Measurements from ENCODE around the gene ERO1B.

The ERO1B gene

DNA sequence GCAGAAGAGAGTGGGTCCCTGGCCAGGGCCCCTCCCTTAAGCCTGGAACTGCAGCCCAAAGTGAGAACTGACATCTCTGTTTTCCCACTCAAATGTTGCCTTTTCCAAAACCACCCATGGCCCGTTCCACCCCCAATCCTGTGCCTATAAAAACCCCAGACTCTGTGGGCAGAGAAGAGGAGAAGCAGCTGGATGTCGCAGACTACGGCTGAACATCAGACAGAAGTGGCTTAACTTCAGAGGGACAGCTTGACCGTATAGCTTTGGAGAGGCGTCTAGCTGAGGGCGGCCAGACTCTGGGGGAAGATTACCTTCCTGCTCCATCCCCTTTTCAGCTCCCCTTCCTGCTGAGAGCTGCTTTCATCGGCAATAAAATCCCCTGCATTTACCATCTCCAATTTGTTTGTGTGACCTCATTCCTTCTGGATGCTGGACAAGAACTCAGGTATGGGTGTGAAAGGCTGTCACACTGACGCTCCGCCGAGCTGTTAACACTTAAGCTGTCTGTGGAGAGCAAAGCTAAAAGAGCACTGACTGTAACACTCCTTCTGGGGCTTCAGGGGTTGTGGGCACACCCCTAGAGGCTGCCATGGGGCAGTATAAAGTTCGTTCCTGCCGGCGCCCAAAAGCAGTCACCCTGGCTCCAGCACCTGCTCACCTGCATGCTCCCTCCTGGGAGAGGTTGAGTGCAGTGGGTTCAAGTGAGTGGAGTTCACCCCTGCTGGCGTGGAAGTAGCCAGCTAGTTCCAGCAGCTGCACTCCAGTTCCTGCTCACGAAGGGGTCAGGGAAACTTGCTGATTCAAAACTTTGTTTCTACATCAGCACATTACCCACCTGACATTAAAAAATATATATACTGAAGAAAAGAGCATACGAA, 19.6 kb upstream of the ERO1B start:
- no peak for DNase-seq (ENCODE audit: low read depth, low spot score)

DNA sequence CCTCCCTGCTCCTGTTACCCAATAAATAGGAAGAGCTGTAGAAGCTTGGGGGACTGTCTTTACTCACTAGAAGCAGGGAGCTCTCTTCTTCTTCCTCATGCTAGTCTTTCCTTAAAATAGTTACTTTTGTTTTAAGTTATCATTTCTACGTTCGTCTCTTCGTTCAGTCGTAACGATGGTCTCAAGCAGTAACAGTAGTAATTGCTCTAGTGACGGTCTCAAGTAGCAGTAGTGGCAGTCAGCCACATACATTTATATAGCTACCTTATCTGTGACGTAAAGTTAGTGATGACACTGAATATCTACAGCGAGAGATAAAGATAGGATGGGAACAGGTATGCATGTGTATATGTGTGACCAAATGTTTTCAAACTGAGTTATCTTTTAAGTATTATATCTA, 15.4 kb upstream of the ERO1B start:
- DNase-seq (ENCODE audit: low read depth, low spot score) = no peak

DNA sequence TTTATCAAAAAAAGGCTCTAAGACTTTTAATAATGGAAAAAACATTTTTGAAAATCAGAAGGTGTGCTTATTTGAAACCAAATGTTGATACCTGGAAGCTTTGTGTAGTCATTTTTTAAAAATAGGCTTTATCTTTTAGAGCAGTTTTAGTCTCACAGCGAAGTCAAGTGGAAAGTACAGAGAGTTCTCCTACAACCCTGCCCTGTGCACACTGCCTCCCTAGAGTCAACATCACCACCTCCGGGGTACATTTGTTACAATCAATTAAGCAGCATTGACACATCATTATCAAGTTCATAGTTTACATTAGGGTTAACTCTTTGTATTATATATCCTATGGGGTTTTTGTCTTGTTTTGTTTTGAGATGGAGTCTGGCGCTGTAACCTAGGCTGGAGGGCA, 10.7 kb upstream of the ERO1B start:
- DNase-seq (ENCODE audit: low read depth, low spot score) = no peak

DNA sequence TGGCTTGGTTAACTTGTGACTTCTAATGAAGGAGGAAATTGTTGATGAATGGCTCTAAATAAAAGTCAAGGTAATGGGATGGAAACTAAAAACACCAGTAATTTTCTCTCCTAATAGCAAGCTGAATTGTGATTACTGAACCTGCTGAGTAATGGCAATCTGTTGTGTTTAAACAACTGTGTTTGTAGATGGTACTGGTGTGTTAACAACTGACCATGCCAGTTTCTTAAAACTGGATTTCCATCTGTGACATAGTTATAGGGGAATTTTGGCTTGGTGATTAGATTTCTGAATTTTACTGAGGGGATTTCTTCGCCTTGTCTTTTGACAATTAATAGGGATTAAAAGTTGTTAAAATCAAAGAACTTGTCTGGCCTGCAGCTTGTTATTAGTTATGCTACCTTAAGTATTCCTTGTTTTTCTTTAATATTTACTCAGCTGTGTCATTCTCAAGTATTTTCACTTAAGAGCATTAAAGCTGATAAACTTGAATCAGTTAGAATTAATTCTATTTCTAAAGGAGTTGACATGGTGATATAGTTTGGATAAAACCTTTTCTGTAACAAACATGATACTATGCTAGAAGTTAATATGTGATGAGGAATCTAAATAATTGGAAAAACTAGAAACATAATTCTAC, 7.9 kb upstream of the ERO1B start:
- no peak for DNase-seq (ENCODE audit: low read depth, low spot score)

DNA sequence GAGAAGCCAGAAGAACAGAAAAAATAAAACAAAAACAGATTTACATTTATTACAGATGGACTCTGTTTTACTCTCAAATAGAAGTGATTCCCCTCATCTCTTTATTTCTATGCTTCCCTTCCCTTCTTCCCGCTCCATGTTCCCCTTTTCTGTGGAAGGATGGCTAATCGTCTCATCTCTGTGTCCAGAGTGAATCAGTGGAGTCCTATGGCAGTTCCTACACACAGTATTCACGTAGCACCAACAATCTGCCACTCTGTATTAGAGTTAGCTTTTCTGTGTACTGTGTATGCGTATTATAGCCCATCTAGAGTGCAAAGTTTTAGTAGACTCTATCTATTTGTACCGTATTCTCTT, 6.8 kb upstream of the ERO1B start:
- no peak for DNase-seq (ENCODE audit: low read depth, low spot score)

DNA sequence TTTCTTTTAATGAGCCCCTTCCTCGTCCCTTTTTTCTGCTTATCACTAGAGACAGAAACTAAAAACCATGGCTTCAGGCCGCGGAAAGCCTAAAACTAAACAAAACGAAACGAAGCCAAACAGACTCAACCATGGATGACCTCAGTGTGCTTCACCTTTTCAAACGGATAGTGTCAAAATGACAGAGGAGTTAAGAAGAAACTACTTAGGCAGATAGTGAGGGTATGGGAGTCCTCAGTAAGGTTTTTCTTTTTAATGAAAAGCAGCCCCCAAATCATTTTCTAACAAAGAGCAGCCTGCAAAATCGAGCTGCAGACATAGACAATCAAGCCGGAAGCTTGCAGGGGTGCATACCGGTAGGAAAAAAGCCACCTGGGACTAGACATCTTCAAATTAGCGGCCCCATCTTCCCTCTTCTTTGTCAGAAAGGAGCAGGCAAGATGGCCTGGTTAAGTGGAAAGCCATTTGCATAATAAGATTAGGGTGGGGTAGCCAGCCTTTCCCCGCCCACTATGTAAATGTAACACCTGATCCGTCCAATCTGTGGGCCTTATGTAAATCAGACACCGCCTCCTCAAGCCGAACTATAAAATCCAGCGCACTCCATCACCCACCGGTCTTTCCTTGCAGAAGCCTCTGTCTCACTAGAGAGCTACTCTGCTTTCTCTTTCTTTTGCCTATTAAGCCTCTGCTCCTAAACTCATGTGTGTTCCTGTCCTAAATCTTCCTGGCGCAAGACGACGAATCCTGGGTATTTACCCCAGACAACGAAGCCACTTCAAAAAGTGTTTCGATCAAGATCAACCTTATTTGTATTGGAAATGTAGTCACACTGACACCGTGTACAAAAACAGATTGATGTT, 6.2 kb upstream of the ERO1B start:
- DNase-seq (ENCODE audit: low read depth, low spot score) = no peak

DNA sequence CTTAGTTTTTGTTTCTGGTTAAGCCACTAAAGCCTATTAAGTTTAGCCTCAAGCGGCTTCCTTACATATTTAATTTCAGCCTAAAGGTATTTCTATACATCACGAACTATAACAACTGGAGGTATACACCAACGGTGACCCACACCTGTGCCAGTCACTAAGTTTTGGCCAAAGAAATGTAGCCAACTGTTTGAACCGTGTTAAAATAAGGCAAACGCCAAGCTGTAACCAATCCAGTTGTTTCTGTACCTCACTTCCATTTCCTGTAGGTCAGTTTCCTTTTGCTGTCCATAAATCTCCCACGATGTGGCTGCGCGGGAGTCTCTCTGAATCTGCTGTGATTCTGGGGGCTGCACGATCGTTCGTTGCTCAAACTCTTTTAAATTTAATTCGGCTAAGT, 5.6 kb upstream of the ERO1B start:
- DNase-seq (ENCODE audit: low read depth, low spot score) = no peak

DNA sequence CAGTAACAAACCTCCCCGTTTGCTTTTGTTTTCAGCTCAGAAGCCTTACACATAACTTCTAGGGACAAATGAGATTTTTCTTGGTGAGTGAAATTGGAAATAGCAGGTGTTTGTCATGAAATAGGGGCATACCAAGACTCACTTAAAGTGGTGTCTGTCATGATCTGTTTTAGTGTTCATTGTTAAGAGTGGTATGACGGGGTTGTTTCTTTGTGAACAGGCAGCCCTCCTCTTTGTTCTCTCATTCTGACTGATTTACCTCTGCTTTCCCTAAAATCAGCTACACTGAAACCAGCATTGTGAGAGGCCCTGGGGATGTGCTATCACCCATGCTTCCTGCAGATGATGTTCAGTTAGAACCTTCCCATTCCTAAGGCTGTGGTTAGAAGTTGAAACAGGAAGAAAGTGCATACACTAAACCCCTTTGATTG, 2.5 kb upstream of the ERO1B start:
- no peak for DNase-seq (ENCODE audit: low read depth, low spot score)

DNA sequence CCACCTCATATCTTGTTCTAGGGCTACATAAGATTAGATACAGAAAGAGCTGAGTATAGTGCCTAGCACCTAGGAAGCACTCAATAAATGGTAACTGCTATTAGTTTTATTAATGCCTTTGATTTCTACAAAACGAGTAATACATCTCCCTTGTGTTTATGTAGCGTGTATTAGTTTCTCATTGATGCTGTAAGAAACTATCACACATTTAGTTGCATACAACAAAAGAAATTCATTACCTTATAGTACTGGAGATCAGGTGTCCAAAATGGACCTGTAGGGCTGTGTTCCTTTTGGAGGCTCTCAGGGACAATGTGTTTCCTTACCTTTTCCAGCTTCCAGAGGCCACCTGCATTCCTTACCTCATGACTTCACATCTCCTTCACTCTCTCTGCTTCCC, 961 bp upstream of the ERO1B start:
- no peak for DNase-seq (ENCODE audit: low read depth, low spot score)

DNA sequence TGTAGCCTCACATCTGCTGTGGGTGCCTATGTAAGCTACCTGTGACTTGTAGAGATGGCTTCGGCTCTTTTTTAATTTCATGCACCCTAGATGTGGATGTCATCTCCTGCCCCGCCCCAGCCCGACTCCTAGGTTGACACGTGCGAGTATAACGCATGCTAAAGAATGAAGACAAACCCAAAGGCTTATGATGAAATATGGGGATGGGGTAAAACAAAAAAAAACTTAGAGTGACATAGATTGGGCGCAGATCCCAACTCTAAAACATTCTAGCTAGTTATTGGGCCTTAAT, 613 bp upstream of the ERO1B start:
- no peak for DNase-seq (ENCODE audit: low read depth, low spot score)

DNA sequence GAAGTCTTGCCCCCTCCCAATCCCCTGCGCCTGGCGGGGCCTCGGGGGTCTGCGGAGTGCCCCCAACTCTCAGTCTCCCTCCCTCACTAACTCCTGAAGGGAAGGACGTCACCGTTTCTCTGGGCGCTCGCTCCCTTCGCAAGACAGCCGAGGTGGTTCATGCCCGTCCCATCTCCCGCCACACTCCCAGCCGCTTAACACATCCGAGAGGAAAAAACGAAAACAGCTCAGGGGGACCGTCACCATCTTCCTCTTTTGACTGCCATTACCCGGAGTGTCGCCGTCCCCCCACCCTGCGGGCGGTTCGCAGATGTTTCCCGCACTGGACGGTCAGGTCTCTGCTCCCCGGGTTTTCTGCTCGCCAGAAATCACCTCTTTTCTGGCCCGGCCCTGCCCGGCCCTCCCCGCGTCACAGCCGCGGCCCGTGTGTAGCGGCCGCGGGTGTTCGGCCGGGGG, 532 bp downstream of the ERO1B start:
- no peak for DNase-seq (ENCODE audit: low read depth, low spot score)

DNA sequence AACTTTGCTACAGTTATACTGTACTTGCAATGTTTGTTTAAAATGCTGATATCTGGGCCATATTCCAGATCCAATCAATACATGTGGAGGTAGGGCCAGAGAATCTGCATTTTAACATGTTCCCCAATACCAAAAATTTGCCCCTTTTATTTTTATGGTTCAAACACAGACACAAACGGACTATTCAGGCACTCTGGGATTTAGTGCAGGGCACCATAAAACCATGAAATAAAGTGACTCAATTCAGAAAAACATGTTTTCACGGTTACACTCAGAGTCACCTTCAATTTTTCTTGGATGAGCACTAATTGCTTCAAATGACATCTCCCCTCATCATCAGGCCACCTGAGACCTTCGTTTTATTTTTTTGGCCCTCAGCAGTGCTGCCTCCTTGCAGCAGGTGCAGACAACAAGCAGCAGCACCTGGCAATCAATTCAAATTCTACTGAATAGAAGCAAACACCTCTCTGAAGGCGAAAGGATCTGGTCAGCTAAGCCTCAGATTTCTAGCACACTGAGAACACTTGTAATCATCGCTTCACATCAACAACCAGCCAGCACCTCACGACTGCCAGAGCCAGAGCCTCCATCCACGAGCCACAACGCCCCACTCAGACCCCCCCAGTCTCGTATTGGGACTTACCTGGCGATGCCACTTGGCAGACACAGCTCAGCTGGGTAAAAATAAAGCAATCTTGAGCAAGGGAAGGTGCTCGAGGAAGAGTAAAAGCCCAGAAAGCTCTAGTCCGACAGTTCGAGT, 1.1 kb downstream of the ERO1B start:
- no peak for DNase-seq (ENCODE audit: low read depth, low spot score)

DNA sequence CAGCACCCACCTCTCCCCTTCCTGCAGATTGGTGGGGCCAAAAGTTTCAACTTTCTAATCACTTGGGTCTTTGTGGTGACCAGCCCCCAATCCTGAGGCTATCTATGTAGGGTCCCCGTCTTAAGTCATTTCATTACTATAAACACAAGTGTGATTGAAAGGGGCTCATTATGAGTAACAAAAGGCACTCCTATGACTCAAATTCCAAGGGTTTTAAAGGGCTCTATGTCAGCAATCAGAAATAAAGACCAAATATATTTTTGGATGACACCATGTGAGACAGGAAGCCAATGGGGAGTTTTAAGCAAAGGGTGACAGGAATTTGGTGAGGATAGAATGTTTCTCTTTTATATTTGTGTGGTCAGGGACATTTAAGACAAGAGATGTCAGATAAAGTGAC, 6.2 kb downstream of the ERO1B start:
- no peak for DNase-seq (ENCODE audit: low read depth, low spot score)

DNA sequence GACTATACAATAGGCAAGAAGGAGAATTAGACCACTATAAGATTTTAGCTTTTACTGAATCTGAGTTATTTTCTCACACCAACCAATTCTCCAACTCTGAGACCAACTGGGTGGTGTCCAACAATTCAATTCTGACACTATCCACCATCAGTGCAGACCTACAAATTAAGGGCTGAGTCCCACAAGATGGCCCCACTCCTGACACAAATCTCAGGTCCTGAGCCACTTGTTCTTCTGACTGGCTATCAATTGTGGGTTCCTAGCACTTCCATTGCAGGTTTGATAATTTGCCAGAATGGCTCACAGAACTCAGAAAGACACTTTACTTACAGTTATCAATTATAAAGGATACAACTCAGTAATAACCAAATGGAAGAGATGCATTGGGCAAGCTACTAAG, 6.7 kb downstream of the ERO1B start:
- DNase-seq (ENCODE audit: low read depth, low spot score) = no peak

DNA sequence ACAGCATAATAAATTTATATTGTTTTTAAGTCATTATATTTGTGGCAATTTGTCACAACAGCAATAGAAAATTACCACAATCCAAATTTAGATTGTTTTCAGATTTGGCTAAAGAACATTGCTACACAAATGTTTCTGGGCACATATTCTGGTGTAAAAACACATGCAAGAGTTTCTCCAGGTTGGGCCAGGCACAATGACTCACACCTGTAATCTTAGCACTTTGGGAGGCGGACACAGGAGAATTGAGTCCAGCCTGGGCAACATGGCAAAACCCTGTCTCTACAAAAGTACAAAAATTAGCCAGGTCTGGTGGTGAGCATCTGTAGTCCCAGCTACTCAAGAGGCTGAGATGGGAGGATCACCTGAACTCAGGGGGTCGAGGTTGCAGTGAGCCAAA, 8.4 kb downstream of the ERO1B start:
- DNase-seq (ENCODE audit: low read depth, low spot score) = no peak

DNA sequence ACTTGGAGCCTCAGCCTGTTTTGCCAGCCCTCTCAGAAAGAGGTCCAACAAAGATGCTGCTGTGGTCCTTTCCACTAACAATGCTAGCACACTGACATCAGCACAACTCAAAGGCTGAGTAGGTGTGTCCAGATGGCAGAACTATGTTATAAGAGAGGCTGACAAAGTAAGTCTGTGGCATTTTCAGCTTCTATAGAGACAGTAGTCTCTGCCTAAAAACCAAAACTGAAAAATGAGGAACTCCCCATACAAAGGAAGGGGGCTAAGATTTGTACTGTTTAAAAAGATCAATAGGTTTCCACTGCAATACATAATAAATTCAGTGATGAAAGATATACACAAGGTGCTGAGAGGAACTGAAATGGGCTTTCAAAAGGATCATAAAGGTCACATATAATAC, 12.3 kb downstream of the ERO1B start:
- no peak for DNase-seq (ENCODE audit: low read depth, low spot score)

DNA sequence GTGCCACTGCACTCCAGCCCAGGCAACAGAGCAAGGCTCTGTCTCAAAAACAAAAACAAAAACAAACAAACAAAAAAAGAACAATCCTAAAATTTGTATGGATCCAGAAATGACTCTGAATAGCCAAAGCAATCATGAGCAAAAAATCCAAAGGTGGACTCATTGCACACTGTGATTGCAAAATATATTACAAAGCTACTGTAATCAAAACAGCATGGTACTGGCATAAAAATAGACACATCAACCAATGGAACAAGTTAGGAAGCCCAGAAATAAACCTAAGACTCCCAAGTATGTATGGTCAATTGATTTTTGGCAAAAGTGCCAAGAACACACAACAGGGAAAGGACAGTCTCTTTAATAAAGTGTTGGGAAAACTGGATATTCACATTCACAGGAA, 19.9 kb downstream of the ERO1B start:
- no peak for DNase-seq (ENCODE audit: low read depth, low spot score)

DNA sequence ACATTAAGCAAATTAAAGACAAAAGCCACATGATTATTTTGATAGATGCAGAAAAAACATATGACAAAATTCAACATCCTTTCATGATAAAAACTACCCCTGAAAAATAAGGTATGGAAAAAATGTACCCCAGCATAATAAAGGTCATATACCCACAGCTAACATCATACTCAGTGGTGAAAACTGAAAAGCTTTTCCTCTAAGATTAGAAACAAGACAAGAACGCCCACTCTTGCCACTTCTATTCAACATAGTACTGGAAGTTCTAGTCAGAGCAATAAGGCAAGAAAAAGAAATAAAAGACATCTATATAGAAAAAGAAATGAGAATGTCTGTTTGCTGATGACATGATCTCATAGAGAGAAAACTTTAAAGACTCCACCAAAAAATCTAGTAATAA, 20.7 kb downstream of the ERO1B start:
- DNase-seq (ENCODE audit: low read depth, low spot score) = no peak

DNA sequence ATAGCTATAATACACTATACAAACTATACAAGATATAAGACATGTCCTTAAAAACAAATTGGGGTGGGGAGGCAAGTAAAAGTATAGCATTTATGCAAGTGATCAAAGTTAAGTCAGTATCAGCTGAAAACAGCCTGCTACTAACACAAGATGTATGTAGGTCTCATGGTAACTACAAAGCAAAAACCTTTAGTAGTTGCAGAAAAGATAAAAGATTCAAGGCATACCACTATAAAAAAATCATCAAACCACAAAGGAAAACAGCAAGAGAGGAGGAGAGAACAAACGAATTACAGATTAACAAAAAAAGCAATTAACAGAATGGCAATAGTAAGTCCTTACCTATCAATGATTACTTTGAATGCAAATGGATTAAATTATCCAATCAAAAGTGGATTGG, 22.7 kb downstream of the ERO1B start:
- DNase-seq (ENCODE audit: low read depth, low spot score) = no peak

DNA sequence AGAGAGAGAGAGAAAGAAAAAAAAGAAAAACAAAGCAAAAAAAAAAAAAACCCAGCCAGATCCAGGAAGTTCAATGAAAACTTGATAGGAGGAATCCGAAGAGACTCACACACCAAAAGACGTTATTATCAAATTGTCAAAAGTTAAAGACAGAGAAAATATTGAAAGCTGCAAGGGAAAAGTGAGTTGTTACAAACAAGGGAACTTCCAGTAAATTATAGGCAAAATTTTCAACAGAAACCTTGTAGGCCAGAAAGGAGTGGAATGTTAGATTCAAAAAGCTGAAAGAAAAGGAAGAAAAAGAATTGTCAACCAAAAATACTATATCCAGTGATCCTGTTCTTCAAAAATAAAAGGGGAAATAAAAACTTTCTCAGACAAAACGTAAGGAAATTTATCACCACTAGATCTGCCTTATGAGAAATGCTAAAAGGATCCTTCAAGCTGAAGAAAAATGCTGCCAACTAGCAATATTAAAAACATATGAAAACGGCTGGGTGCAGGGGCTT, 23.6 kb downstream of the ERO1B start:
- no peak for DNase-seq (ENCODE audit: low read depth, low spot score)

DNA sequence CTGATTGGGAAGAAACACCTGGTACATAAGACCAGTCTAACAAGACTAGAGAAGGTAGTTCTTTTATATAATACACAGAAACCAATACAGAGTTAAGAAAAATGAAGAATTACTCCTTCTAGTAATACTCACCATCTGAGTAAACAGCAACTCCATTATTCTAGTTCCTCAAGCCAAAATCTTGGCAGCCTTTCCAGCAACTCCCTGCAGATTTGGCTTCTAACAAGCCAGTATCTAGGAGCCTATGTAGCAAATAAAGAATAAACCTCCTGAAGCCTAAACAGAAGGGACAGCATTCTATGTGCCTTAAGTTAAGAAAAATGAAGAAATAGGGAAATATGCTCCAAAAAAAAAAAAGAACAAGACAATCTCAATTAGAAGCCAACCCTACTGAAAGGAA, 24.5 kb downstream of the ERO1B start:
- DNase-seq (ENCODE audit: low read depth, low spot score) = no peak

All from brain pericyte (primary cell).